Measurements from ENCODE around the gene NPW. TPM values are rescaled to one million over a fixed set of nuclear protein-coding genes. Genes with fewer than 3 reads are reported as not detected.
"Not testable (repeated sequence)": the region's sequence is repeated elsewhere in the genome, so short reads cannot be mapped to it uniquely, and the experiment has no call there.

The NPW gene
- total RNA-seq, 2 experiments from 2014 or later = 0.85 to 3.7 TPM

- BruUV-seq (replicated peaks) = no TSS peak
- Histone ChIP-seq H2AFZ (ENCODE audit: low read length) (no peak overlapping the region), H4K20me1 (ENCODE audit: insufficient read depth, low read length) (peaks cover 10% of the 10 kb centered on the region; the same call in 1 of the 2 replicates), H3K36me3 (ENCODE audit: insufficient read depth, low read length) (peaks cover 14% of the 10 kb centered on the region; the same call in 1 of the 2 replicates), H3K79me2 (ENCODE audit: insufficient read depth, low read depth, low read length) (peaks cover 42% of the 10 kb centered on the region), H3K9me2 (ENCODE audit: insufficient read depth, low read length) (no peaks in the 10 kb centered on the region), H3K27ac (ENCODE audit: low read depth, low read length, poor library complexity, severe bottlenecking) (peak overlapping the region; percentile 62), H3K4me2 (ENCODE audit: low read length) (peak overlapping the region; percentile 98), H3K9me3 (ENCODE audit: low read length) (no peaks in the 10 kb centered on the region), H3K4me3 (ENCODE audit: low read depth, low read length, poor library complexity, severe bottlenecking) (peak overlapping the region; percentile 93), H3K4me1 (ENCODE audit: insufficient read depth, low read length, poor library complexity, severe bottlenecking) (peaks cover 32% of the 10 kb centered on the region)
- ChIA-PET POLR2A (interaction anchor here (0.9 to 1.1 kb wide), 3 partner anchors 37 to 146 kb away, joined by 3 to 4 read pairs (median 3); partner anchors contain the start of genes TBL3 and TRAF7), CTCF (ENCODE audit: unreplicated experiment) (no interaction called here)
- intact Hi-C loops (cut with micrococcal nuclease; ENCODE audit: unreplicated experiment) = loop anchor here (2.0 kb wide), 1 partner anchor 66 kb away; the partner anchor contains the start of gene MSRB1
- peak; percentile 45 for DNase-seq (ENCODE audit: low spot score)
- no peak for TF ChIP-seq CTCF (conservative IDR thresholded peaks at IDR 0.05; ENCODE audit: low read length)
- no peak for TF ChIP-seq EZH2phosphoT487 (IDR thresholded peaks at IDR 0.05; ENCODE audit: borderline replicate concordance, low read depth, low read length)
These were observed 10.3 kb upstream of the NPW start for GRCh38 chr16:2009164-2009711.

DNA sequence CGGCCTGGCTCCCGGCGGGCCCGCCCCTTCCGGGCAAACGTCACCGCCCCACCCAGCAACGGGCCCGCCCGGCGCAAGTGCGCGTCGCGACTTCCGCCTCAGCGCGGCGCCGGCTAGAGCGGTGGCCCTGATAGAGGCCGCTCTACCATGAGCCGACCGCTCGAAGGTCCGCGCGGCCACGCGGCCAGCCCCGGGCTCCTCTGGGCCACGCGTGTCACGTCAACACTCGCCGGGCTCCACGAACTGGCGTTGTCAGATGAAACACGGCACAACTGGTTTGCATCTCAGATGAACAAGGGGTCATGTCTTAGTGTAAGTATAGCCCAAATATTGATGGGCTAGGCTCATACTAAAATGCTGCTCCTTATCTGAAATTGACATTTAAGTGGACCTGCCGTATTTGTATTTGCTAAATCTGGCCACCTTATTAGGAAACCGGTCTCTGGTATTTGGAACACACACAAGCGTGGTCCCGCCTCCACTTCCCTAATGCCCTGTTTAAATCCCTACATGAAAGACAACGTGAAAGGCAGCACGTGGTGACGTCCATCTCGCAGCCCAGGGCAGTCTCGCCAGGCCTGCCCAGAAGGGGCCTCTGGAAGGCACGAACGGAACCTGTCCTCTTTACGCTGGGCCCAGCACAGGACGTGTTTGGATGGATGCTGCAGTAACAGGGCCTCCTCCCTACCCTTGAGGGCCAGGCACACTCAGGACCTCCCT lies 9.6 kb upstream of the NPW start, which contains the start of gene ZNF598:
TSS of gene ZNF598 (minus strand) at position 31 of the 720 bp plus-strand sequence.
- peak within 1 kb of the TSS; percentile 80; the same call in 1 of the 2 replicates for H2AFZ ChIP-seq (ENCODE audit: low read length)
- peak within 1 kb of the TSS; percentile 100 for H3K4me2 ChIP-seq (ENCODE audit: low read length)
- intact Hi-C loops (cut with micrococcal nuclease; ENCODE audit: unreplicated experiment) = loop anchor here (2.0 kb wide), 1 partner anchor 67 kb away; the partner anchor contains the start of gene MSRB1
- H3K9me3 ChIP-seq (ENCODE audit: low read length) = no peaks in the 10 kb centered on the region
- H3K4me3 ChIP-seq (ENCODE audit: low read depth, low read length, poor library complexity, severe bottlenecking) = peak within 1 kb of the TSS; percentile 93
- BruUV-seq (replicated peaks) = TSS peak; percentile 97
- H3K9me2 ChIP-seq (ENCODE audit: insufficient read depth, low read length) = no peaks in the 10 kb centered on the region
- CTCF ChIA-PET (ENCODE audit: unreplicated experiment) = no interaction called here
- peaks cover 13% of the 10 kb centered on the region; the same call in 1 of the 2 replicates for H3K36me3 ChIP-seq (ENCODE audit: insufficient read depth, low read length)
- POLR2A ChIA-PET = no interaction called here
- H3K4me1 ChIP-seq (ENCODE audit: insufficient read depth, low read length, poor library complexity, severe bottlenecking) = peaks cover 27% of the 10 kb centered on the region
- peak; percentile 92 for DNase-seq (ENCODE audit: low spot score)
- H4K20me1 ChIP-seq (ENCODE audit: insufficient read depth, low read length) = peaks cover 10% of the 10 kb centered on the region; the same call in 1 of the 2 replicates
- H3K27ac ChIP-seq (ENCODE audit: low read depth, low read length, poor library complexity, severe bottlenecking) = peak within 1 kb of the TSS; percentile 66
- H3K79me2 ChIP-seq (ENCODE audit: insufficient read depth, low read depth, low read length) = peaks cover 42% of the 10 kb centered on the region
- no peak for TF ChIP-seq CTCF (conservative IDR thresholded peaks at IDR 0.05; ENCODE audit: low read length)
- no peak for TF ChIP-seq EZH2phosphoT487 (IDR thresholded peaks at IDR 0.05; ENCODE audit: borderline replicate concordance, low read depth, low read length)

GRCh38 chr16:2011726-2012125 lies 7.9 kb upstream of the NPW start:
- H3K9me3 ChIP-seq (ENCODE audit: low read length); DNase-seq (ENCODE audit: low spot score); H3K4me2 ChIP-seq (ENCODE audit: low read length); H3K9me2 ChIP-seq (ENCODE audit: insufficient read depth, low read length); H4K20me1 ChIP-seq (ENCODE audit: insufficient read depth, low read length); H3K27ac ChIP-seq (ENCODE audit: low read depth, low read length, poor library complexity, severe bottlenecking); BruUV-seq (replicated peaks); H3K4me3 ChIP-seq (ENCODE audit: low read depth, low read length, poor library complexity, severe bottlenecking); H2AFZ ChIP-seq (ENCODE audit: low read length); CTCF ChIA-PET (ENCODE audit: unreplicated experiment); intact Hi-C loops (cut with micrococcal nuclease; ENCODE audit: unreplicated experiment): not testable (repeated sequence)
- Histone ChIP-seq H3K79me2 (ENCODE audit: insufficient read depth, low read depth, low read length) (peaks cover 37% of the 10 kb centered on the region), H3K36me3 (ENCODE audit: insufficient read depth, low read length) (peaks cover 13% of the 10 kb centered on the region; the same call in 1 of the 2 replicates), H3K4me1 (ENCODE audit: insufficient read depth, low read length, poor library complexity, severe bottlenecking) (peaks cover 27% of the 10 kb centered on the region)
- POLR2A ChIA-PET = interaction anchor here (0.6 to 0.7 kb wide), 2 partner anchors 455 to 674 kb away, joined by 3 to 4 read pairs; no protein-coding TSS in a partner anchor

Measured in OCI-LY7 (cell line).